Upper lobe of left lung (tissue), 4 donors: ENCODE results near the gene LARGE1.

Experiments
- POLR2A ChIP-seq, 4 donors: fragments of 450-650 bp; IDR thresholded peaks; one replicate each; pipeline ENCODE4 v1.5.1; 2016 to 2017; ENCODE audit warnings: antibody characterized with exemption in 4 of 4, mild to moderate bottlenecking in 2 of 4
- TF ChIP-seq, protein P1 (sequence below), 6 experiments: fragments of 450-650 bp in 4 of 6; fragments of 200-600 bp in 2 of 6; sonication (generic) in 2 of 6; IDR thresholded peaks; one replicate each; pipeline ENCODE4 v1.5.1; 2016 to 2019; ENCODE audit warnings: antibody characterized with exemption in 6 of 6

DNA sequence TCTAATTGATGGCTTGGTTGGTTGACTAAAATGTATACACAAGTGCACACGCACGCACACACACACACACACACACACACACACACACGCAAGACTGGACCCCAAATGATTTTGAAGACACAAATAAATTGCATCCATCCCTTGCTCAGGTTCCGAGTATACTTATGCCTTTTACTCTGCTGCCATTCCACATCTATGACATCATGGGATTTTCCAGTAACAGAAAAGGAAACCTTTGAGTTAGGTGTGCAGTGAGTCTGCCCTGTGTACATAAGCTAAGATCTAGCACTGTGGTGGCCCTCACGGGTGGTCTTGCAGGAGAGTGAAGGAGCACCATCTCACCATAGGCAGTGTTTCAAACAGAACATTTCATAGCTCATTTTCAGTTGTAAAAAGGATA, 20.5 kb upstream of the LARGE1 start:
- TF ChIP-seq, protein P1, sequence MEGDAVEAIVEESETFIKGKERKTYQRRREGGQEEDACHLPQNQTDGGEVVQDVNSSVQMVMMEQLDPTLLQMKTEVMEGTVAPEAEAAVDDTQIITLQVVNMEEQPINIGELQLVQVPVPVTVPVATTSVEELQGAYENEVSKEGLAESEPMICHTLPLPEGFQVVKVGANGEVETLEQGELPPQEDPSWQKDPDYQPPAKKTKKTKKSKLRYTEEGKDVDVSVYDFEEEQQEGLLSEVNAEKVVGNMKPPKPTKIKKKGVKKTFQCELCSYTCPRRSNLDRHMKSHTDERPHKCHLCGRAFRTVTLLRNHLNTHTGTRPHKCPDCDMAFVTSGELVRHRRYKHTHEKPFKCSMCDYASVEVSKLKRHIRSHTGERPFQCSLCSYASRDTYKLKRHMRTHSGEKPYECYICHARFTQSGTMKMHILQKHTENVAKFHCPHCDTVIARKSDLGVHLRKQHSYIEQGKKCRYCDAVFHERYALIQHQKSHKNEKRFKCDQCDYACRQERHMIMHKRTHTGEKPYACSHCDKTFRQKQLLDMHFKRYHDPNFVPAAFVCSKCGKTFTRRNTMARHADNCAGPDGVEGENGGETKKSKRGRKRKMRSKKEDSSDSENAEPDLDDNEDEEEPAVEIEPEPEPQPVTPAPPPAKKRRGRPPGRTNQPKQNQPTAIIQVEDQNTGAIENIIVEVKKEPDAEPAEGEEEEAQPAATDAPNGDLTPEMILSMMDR (IDR thresholded peaks at IDR 0.05): no peak
- no peak for TF ChIP-seq POLR2A (IDR thresholded peaks at IDR 0.05)
